ENCODE data around the gene TM4SF4. TPM values are rescaled to one million over a fixed set of nuclear protein-coding genes. Genes with fewer than 3 reads are reported as not detected.

The TM4SF4 gene
- total and polyA plus RNA-seq, 2 of the 8 experiments (the other 6 are each of a cell fraction or from before 2014, with no cell fraction given), result not detected

DNA sequence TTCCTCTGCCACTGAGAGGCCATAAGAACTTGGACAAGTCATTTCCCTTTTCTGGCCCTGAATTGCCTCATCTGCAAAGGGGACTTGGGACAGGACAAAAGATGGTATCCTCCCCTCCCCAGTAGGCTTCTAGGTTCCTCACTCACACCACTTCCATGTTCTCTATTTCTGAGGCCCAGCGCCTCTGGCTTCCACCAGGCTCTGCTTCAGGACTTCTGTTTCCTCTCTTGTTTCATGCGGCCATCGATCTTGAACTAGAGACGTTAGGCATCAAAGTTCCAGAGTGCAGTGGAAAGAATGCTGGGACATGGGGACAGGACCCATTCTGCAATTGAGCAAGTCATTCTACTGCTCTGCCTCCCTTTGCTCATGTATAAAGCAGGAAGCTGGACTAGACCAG, 1.7 kb downstream of the TM4SF4 start (continued):
- TF ChIP-seq, protein P1, sequence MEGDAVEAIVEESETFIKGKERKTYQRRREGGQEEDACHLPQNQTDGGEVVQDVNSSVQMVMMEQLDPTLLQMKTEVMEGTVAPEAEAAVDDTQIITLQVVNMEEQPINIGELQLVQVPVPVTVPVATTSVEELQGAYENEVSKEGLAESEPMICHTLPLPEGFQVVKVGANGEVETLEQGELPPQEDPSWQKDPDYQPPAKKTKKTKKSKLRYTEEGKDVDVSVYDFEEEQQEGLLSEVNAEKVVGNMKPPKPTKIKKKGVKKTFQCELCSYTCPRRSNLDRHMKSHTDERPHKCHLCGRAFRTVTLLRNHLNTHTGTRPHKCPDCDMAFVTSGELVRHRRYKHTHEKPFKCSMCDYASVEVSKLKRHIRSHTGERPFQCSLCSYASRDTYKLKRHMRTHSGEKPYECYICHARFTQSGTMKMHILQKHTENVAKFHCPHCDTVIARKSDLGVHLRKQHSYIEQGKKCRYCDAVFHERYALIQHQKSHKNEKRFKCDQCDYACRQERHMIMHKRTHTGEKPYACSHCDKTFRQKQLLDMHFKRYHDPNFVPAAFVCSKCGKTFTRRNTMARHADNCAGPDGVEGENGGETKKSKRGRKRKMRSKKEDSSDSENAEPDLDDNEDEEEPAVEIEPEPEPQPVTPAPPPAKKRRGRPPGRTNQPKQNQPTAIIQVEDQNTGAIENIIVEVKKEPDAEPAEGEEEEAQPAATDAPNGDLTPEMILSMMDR (IDR thresholded peaks at IDR 0.05; ENCODE audit: control extremely low read depth in 1 of 3, insufficient read depth in 1 of 3, low read depth in 1 of 3, low read length in 3 of 3), result no peak
- no peak for TF ChIP-seq NANOG (IDR thresholded peaks at IDR 0.05; ENCODE audit: insufficient read depth, low read depth, low read length, poor library complexity, severe bottlenecking)
- no peak for TF ChIP-seq RBBP5 (IDR thresholded peaks at IDR 0.05; ENCODE audit: borderline replicate concordance, low read depth, low read length)
- TF ChIP-seq JUND (IDR thresholded peaks at IDR 0.05; ENCODE audit: low read length), result no peak

Data from H1 (cell line).